HG02884 (cell line): ENCODE measurements around the gene PSMC3.
A peak's percentile ranks its signal among the peaks of the same experiment; 100 is the strongest.
"Not testable (repeated sequence)": the region's sequence is repeated elsewhere in the genome, so short reads cannot be mapped to it uniquely, and the experiment has no call there.

Experiments
- ATAC-seq: cut with Tn5 transposase; IDR thresholded peaks from one replicate; pipeline ENCODE4 v1.9.1; 2021; ENCODE audit warnings: mild to moderate bottlenecking, moderate library complexity; ENCODE audit not compliant: unreplicated experiment

Gene PSMC3

GRCh38 chr11:47426062-47426956 is at the start of gene PSMC3:
Gene PSMC3, minus strand, starts transcription at chr11:47426439. Its CDS starts 160 bp downstream, at chr11:47426279.
- ATAC-seq = peak; percentile 90

GRCh38 chr11:47470671-47471070 is 44.4 kb upstream of the PSMC3 start:
- ATAC-seq = no peak

- no peak for ATAC-seq
Measured at GRCh38 chr11:47469361-47470179, 43.3 kb upstream of the PSMC3 start.

- no peak for ATAC-seq
Measured at GRCh38 chr11:47468598-47469214, 42.5 kb upstream of the PSMC3 start.

GRCh38 chr11:47467357-47467756 is 41.1 kb upstream of the PSMC3 start:
- no peak for ATAC-seq

- ATAC-seq = no peak
Measured at GRCh38 chr11:47466701-47467250, 40.5 kb upstream of the PSMC3 start.

GRCh38 chr11:47466201-47466600 is 40.0 kb upstream of the PSMC3 start:
- no peak for ATAC-seq

GRCh38 chr11:47464483-47464882 is 38.2 kb upstream of the PSMC3 start:
- no peak for ATAC-seq

GRCh38 chr11:47461876-47462275 is 35.6 kb upstream of the PSMC3 start:
- no peak for ATAC-seq

GRCh38 chr11:47460571-47461235 is 34.5 kb upstream of the PSMC3 start:
- no peak for ATAC-seq

GRCh38 chr11:47454258-47454671 is 28.0 kb upstream of the PSMC3 start:
- not testable (repeated sequence) for ATAC-seq

- ATAC-seq = no peak
Measured at GRCh38 chr11:47453365-47453764, 27.1 kb upstream of the PSMC3 start.

GRCh38 chr11:47451990-47452389 is 25.8 kb upstream of the PSMC3 start:
- no peak for ATAC-seq

- ATAC-seq = no peak
Measured at GRCh38 chr11:47451436-47451835, 25.2 kb upstream of the PSMC3 start.

GRCh38 chr11:47449541-47449940 is 23.3 kb upstream of the PSMC3 start:
- no peak for ATAC-seq

GRCh38 chr11:47448566-47449427 is 22.6 kb upstream of the PSMC3 start, which contains the start of gene RAPSN:
Gene RAPSN, minus strand, starts transcription at chr11:47449136. Its CDS starts 172 bp downstream, at chr11:47448964.
- no peak for ATAC-seq

- ATAC-seq = no peak
Measured at GRCh38 chr11:47447906-47448305, 21.7 kb upstream of the PSMC3 start.

GRCh38 chr11:47446833-47447232 is 20.6 kb upstream of the PSMC3 start:
- no peak for ATAC-seq

- no peak for ATAC-seq
Measured at GRCh38 chr11:47445840-47446239, 19.6 kb upstream of the PSMC3 start.
